GM18511 (cell line): ENCODE results near the gene SOX1.

ENCODE experiments used
- ATAC-seq: cut with Tn5 transposase; IDR thresholded peaks from one replicate; pipeline ENCODE4 v1.9.1; 2021; ENCODE audit warnings: mild to moderate bottlenecking, moderate library complexity; ENCODE audit not compliant: unreplicated experiment

Gene SOX1

GRCh38 chr13:112071723-112072533 is 5.0 kb downstream of the SOX1 start:
- no peak for ATAC-seq

DNA sequence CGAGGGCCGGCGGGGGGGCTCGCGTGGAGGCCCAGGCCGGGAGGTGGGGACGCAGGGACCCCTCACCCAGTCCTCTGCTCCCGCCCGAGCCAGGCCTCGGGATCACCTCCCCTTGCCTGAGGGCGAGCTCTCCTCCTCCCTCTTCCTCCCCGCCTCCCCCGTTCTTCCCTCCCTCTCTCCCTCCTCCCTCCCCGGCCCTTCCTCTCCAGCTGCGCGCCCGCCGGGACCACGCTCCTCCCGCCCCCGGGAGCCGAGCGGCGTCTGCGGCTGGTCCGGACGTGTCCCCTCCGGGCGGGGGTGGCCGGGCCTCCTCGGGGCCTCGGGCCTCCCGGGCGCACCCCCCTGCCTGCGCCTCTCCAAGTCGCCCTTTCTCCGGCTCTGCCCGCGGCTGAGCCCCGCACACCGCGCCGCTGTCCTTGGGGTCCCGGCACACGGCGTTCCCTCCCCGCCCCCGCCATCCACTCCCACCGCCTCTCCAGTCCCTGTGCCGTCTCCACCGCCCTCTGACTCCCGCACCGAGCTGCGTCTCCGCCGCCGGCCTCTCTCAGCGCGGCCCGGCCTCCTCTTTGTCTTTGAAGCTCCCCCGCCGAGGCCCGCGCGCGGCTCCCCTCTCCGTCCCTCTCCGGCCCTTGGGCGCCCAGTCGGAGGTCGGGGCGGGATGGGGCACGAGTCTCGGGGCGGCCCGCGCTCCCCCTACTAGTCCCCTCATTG is 5.7 kb downstream of the SOX1 start:
- ATAC-seq, result no peak

DNA sequence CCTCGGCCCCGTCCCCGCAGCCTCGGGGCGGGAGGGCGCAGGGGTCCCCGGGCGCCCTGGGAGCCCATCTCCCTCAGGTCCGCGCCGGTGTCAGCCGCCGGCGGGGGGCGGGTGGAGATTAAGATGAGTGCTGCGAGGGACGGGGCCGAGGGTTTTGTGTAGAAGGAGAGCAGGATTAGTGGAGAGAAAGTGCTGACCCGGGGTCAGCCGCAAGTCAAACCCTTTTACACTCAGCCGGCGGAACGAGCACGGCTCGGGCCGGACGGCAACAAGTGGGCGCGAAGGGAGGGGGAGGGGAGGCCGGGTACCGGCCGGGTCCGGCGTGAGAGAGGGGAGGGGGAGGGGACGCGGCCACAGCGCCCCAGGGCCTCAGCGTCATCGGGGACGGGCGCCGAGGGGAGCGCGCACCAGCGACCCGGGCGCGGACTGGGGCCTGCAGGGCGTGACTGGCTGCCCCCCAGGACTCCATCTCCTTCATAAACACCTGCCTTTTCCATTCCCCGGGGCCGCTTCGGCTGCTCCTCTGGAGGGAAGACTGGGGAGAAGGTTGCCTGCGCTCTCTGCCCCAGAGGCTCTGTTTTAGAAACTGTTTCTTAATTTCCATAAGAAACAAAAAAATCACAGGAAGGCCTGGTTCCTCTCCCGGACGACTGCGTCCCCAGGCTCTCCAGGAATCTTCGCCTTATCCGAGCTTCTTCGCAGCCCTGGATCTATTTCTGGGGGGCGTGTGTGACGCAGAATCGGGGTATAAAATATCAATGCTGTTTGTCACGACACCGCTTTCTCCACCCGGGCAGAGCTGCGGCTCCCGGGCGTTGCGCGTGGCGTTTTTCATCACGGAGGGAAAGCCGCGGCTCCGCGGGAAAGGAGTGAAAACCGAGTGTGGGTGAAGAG is 6.5 kb downstream of the SOX1 start:
- ATAC-seq, result no peak

DNA sequence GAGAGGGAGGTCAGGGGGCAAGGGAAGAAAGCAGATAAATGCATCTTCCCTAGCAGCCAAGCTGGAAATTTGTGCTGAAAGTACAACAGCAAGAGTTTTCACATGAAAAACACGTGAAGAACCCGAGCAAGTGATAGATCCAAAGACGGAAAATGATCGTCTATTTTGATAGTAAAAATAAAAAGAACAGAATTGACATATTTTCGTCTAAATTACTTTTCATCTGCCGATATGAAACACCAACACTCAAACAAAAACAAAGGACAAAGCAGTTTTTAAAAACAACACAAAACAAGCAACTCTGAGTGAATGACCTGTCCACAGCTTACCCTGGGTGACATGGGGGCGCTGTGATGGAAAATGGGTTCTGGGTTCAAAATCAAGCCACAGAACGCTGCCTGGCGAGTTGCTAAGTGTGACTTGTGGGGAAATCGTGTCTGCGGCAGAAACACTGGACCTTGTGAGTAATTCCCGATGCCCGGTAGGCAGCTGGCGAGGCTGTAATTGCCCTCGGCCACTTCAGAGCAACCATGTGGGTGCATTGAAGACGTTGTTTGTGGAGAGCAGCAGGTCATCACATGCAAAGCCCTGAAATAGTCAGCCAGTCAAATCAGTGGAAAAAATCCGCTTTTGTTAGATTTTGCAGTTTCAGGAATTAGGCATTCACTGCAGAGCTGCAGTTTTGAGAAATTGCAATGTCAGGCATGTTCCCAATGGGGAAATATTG is 7.4 kb downstream of the SOX1 start:
- ATAC-seq, result no peak

DNA sequence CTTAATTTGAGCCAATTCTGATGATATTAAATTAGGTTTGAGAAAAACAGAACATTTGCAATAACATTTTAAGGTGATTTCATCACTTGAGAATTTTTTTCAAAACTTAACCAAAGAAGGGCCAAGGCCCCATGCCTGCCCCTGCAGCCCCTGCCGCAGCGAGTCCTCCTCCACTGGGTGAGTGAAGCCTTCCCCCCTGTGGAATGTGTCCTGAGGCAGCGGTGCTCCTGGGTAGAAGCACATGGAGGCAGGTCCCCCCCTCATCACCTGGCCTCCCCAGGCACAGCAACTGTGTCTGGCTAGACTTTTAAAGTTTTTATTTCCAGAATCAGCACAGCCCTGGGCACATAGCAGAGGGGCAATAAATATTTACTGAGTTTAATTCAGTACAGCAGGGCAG is 10.8 kb downstream of the SOX1 start:
- no peak for ATAC-seq

DNA sequence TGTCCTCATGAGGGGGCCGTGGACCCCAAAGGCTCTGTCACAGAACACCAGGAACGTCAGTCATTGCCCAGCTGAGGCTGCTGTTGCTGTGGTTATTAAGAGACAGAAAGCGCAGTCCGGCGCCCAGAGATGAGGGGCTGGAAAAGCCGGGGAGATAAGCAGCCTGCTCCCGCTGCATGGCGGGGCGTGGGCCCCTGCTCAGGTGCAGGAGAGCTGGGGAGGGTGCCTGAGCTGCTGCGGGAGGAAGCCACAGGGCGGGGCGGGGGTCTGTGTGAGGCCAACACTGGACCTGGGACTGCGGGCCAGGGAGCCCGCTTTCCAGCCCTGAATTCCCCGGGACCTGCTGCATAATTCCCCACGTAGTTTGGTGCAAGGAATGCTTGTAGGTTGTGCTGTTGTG is 11.3 kb downstream of the SOX1 start:
- ATAC-seq, result no peak

GRCh38 chr13:112078879-112079531 is 12.1 kb downstream of the SOX1 start:
- ATAC-seq, result no peak

GRCh38 chr13:112079696-112080095 is 12.7 kb downstream of the SOX1 start:
- no peak for ATAC-seq

GRCh38 chr13:112083971-112084370 is 17.0 kb downstream of the SOX1 start:
- ATAC-seq, result no peak

- no peak for ATAC-seq
These were observed 25.5 kb downstream of the SOX1 start for GRCh38 chr13:112092453-112092852.

DNA sequence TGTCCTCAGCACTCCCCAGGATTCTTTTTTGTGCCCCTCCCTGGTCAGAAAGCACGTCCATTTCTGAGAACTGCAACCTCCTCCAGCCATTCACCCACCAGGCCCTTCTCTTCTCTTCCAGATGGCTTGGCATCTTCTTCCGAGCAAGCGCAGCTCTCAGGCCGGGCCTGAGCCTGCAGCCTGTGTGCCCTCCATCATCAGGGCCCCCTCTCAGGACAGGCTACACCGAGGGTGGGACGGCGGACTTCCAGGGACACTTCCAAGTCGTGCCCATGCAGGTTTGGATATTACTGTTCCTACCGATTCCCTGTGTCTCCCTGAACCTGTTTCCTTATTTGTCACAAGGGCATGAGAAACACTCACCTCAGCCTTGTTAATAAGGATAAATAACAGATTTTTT is 28.4 kb downstream of the SOX1 start:
- ATAC-seq, result no peak

GRCh38 chr13:112096959-112097358 is 30.0 kb downstream of the SOX1 start:
- ATAC-seq, result no peak

DNA sequence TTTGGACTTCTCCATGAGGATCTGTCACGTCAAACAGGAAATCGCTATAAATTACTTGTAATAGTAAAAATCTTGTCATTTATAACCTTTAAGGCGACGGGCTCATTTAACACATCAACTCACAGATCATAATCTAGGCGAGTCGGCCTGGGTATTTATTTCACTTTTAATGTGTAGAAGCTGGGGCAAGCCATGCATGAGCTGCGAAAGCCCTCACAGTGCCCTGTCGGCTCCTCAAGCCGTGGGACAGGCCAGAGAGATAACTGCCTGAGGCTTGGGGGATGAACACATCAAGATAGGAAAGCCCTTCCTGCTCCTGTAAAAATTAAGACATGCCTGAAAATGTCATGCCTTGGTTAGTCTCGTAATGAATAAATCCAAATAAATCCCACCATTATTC is 30.8 kb downstream of the SOX1 start:
- no peak for ATAC-seq

DNA sequence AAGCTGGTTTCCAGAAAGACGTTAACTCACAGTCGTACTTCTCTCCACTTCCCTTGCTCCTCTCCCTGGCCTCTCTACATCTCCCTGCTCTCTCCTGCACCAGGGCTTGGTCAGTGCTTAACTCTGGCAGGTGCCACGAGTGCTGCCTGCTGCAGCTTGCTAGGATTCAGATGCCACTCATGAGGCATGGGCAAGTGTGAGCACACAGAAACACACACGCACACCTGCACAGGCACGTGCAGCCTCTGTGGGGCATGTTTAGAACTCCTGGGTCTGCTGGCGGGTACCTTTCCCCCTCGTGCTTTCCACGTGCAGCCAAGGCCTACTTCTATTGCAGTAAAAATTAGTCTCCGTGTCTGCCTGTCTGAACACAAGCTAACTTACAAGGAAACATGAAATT is 31.8 kb downstream of the SOX1 start:
- no peak for ATAC-seq

DNA sequence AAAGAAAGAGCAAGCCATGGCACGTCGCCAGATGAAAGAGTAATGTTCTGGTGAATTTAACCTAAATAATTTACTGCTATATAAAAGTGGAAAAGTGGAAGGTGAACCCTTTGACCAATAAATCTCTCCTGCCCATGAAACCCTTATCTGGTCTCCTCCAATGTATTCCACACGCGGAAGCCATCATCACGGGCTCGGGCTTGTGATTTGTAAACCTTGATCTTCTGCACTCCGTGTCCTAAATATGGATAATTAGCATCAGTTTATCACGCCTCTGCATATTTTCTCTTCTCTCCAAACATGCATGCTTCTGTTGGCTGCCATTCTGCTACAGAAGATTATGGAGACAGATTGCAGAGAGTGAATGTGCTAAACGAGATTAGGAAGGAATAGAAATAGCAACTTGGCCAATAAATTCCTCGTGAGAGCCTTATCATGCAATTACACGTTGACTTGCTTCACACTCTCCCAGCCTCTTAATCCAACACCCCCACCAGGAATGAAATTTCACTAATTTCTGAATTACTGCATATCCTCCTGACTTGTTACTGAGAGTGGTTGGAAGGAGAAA is 34.5 kb downstream of the SOX1 start:
- ATAC-seq, result no peak

DNA sequence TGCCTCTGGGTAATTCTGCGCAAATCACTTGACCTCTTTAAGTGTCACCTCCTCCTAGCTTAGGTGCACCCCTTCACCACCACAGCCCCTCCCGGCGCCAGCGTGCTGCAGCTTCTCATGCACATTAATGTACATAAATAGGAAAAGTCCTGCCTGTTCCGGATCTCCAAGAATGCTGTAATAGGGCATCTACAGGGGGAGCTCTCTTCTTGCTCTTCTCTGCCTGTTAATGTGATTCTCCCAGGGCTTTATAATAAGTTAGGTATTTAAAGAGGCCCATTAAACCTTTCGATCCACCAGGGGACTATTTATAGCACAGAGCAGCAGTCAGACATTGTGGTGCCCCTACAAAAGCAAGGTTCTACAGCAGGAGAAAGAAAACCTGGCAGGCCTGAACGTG is 35.3 kb downstream of the SOX1 start:
- no peak for ATAC-seq

GRCh38 chr13:112103260-112103838 is 36.4 kb downstream of the SOX1 start:
- ATAC-seq, result no peak

DNA sequence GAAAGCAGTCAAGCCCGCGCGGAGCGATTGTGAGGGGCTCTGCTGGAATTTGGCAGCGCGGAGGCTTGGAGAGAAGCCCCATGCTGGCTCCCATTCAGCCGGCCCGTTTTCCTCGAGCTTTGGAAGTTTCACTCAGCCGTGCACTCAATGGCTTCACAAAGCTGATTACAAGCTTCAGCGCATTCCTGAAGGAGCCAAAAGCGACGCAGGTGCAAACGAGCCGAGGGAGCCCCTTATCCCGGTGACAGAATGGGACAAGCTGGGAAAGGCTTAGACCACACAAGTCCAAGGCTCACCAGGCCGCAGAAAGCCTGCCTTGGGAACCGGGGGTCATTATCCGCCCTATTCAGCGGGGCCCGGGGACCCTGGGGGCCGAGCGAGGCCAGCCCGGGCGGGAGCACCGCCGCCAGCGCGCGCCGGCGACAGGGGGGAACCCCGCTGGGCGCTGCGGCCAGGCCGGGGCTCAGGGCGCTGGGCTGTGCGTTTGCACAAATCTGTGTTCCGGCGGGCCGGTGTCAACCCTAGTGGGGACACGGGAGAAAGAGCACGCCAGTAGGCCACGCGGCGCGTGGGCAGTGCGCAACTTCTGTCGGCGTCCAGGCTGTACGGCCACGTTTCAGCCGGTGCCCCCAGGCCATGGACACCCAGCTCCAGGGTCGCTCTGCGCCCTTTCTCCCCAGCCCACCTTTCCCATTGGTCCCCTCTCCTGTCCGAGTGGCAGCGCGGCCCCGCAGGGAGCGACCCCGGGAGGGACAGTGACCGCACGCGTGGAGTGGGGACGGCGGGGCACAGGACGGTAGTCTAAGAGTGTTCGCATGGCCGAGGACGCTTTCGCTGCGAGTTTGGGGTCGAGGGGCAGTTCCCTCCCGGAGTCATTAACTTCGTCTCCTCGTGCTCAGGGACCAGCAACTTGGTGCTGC is 37.3 kb downstream of the SOX1 start:
- no peak for ATAC-seq

GRCh38 chr13:112104881-112105234 is 37.9 kb downstream of the SOX1 start:
- no peak for ATAC-seq
